HG02678 (cell line): ENCODE measurements around the gene PTPN13.

Experiments
- ATAC-seq: cut with Tn5 transposase; IDR thresholded peaks from one replicate; pipeline ENCODE4 v1.9.1; 2021; ENCODE audit warnings: mild to moderate bottlenecking, moderate library complexity; ENCODE audit not compliant: unreplicated experiment

Gene PTPN13

DNA sequence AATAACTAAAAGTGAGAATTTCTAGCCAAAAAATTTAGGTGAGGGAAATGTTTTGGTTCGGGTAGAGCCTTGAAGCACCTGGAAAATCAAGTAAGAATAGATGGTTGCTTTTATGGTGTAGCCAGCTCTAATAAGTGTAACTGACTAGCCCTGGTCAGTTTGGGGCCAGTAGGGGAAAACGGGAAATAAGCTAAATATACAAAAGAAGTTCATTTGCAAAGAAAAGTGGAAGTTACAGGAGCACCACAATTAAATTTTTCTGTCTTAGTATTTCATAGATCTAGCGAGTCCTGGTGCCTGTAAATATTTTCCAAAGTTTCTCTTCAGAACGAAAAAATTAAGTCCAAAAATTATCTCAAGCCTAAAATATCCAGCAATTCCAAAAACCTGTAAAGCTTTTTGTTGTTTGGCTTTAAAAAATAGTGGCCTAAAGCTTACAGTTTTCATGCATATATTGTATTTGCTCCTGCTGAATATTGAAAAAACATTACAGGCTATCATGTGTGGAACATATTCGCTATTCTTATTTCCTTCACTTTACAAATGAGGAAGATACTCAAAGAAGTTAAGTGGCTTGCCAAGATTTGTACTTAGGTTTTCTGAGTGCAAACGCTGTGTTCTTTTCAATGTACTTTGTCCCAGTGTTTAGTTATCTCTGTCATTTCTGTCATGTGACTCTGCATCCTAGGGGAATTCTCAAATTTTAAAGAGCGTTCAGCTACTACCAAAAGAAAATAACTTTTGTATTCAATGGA, 7.3 kb upstream of the PTPN13 start:
- no peak for ATAC-seq

DNA sequence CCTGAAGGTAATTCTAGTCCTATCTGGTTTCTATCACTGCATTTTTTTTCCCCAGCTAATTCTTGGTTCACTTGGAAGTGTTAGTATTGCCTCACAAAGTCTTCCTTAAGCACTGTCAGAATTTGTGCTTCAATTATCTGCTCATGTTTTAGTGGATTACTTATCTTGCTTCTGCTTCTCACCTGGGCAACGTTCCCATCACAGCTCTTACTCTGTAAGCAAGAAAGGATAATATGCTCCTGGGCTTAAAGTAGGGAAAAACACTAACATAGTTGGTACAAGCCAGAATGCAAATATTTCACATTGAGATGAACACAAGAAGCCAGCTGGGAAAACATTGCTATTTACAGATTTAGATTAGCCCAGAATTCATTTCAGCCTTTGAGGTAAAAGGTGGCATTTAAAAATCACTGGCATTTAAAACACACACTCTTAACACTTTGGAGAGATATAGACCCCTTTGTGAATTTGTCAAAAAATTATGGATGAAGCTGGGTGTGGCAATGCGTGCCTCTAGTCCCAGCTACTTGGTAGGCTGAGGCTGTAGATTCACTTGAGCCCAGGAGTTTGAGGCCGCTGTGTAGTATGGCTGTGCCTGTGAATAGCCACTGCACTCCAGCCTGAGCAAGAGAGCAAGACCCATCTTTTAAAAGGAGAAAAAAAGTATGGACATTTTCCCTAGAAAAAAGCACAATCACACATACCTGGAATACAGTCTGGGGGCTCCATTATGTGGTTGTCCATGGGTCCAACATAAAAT, 6.6 kb upstream of the PTPN13 start:
- ATAC-seq: no peak

DNA sequence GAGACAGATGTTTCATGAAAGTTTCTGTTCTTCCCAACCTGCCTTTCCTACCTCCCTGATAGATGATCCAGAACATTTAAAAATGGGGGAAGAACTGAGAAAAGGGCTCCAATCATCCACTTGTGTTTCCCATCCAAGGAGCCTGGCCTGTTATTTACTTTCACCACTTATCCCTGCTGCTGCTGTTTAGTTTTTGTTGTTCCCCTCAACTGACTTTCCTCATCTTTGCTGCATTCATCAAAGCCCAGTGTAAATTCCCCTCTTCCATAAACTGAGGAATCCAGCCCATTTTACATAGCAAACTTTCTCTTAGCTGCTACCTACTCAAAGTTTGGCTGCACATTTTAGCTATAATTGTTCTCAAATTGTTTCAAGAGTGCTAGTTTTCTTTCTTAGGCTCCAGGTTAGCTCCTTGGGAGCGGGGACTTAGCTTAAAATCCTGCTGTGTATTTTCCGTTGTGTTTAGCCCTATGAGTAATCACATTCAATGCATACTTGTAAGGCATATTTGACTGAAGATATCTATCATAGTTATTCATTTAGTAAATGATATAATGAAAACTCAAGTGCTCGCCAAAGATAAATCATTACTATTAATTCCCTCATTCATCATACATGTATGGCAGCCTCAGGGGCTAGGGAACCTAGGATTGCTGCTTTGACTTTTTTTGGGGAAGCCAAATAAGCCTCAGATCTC, 1.4 kb upstream of the PTPN13 start:
- no peak for ATAC-seq

DNA sequence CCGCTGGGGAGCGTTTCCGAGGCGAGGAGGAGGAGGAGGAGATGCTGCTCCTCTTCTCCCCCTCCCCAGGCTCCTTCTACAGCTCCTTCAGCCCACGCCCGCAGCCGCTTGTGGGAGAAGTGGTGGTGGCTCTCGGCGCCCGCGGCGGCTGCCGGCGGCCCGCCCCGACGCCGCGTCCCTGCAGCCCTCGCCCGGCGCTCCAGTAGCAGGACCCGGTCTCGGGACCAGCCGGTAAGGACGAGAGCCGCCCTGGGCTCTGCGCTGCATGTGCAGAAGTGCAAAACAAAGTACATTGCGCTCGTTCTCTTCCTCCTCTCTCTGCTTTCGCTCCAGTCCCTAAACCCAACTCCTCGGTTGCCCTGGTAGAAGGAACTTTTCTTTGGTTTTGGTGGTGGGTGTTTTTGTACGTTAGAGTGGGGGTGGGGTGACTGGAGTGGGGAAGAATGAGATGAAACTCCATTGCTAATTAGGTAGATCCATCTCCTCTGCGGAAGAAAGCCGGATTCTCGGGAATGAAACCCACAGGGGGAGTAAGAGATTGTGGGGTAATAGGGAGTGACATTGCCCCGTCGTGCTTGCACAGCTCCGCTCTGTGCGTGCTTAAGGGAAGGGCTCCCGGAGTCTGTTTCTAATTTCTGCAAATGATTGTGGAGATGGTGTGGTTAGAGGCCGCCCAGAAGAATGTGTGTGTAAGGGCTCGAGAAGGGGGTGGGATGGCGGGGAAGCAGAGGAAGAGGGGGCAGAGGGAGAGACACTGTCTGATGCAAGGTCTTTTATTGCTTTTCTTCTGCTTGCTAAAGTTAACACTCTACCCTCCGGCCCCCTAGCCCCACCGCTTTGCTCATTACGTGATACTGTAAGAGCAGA, 677 bp downstream of the PTPN13 start:
- ATAC-seq: peak; percentile 29

DNA sequence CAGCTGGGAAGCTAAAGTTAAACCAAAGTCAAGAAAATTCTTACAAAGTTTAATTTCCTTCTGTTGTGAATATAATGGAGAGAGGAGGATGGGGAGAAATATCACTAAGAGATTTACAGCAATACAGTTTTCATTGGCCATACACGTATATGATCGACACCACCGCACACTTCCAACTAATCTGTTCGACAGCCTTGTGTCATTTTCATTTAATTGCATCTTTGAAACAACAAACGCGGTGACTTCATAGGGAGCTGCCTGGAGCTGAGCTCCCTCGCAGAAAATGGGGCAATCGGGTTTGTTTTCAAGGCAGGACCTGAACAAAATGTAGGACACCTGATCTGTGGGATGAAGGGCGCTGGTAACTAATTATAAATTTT, 1.3 kb downstream of the PTPN13 start:
- ATAC-seq: no peak

DNA sequence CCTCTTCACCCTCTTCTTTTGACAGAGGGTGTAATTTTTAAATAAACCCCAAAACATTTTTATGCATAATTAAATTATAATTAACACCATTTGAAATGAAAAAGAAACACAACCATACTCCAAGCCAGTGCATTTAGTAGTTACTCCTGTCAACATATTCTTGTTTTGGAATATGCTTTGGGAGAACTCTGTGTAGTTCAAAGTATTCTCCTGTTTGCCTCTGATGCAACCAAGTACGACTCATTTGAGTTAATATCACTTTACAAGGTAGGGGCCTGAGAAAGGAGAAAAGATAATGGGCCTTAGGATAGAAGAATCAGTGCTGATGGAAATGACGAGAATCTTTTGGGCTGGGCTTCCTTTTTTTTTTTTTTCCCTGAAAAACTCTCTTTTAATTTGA, 2.7 kb downstream of the PTPN13 start:
- ATAC-seq: no peak

DNA sequence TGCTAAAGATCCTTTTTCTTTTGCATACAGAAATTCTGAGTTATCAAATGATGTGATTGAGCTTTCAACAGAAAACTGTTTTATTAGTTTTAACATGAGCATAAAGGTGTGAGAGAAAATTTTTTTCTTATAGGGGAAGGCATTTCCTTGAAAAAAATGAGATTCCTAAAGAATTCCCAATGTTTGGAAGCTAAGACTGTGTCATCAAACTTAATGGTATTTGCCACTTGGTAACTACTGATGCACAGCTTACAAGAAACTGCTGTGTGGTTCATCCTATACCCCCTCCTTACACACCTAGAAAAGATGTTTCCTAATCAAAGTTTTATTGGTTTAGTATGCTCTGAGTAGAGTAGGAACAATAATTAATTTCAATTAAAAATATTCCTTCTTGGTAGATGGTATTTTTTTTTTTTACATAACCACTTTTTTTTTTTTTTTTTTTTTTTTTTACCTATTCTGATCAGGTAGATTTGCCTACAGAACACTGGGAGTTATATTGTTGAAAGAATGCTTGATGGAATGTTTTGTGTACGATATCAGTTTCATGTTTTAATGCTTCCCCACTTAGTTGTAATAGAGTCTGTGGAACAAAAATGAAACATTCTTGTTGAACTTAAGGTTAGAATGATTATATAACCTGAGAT, 6.0 kb downstream of the PTPN13 start:
- no peak for ATAC-seq

DNA sequence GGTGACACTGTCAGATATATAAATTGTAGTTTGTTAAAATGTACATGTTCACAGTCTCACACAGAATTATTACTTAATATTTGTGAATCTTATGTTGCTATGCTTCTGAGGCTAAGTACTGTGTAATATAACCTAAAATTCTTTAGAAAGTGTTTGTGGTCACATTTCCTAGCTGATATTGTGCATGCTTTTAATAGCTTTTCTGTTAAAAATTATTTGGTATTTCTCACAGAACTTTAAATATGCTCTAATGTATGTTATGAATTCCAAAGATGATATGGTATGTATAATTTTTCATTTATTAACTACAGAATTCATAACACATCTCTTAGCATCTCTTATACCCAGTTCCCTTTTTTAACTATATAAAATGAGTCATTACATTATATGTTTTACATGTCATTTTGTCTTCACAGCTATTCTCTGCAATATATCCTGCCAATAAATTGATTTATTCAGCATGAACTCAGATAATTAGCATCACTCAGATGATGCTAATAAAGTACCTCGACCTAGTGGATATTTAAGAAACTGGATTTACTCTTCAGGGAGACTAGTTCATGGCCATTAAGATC, 9.3 kb downstream of the PTPN13 start:
- no peak for ATAC-seq

DNA sequence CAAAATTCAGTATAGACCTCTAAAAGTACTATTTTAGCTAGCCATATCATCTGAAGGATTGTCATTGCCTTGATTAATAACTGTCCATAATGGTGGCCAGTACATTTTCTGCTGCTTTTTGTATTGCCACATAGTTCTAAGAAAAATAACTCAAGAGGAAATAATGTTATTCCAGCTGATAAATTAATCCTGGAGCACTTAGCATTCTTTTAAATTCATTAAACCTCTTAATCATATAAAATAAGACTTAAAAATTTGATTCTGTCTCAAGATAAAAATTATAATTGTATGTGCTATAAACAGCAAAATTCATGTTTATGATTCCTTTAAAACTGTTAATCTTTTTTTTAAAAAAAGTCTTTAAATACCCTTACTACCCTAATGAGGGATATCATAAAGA, 12.7 kb downstream of the PTPN13 start:
- ATAC-seq: no peak

DNA sequence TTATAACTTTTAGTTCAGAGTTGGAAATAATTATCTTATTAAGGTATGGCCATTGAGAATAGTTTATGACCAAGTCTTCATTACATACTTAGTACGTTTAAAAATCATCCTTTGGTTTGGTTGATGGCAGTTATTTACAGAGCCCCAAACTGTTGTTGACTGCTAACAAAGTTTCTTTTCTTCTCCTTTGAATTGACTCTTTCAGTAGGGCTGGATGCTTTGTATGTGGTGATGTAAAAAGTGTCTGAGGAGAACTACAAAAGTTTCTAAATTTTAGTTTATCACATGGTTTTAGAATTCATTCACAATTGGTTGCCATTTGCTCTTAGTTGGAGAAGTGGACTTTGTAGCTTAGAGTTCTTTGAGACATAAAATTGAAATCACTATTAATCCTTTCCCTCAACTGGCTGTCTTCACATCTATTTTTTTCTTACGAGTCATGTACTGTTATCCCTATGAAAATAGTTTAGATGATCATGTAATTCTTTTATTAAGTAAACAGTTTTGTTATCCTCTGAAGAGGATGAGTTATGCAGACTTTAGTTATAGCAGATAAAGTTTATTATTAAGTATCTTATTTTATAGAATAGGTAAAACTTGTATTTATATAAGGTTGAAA, 14.8 kb downstream of the PTPN13 start:
- ATAC-seq: no peak

DNA sequence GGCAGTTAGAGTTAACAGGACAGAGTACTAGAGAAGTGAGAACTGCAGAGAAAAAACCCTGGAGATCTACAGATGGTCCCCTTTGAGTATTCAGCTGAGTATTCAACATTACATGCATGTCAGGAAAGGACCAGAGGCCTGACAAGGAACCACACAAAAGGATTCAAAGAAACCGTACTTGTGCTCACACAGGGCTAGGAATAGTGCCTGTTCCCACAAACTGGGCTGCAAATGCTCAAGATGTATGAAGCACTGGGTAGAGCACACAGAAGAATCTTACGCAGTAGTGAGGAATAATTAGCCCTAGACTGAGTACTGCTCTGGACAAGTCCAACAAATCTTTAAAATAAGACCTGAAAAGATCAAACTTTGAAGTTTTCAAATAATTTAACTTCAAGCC, 17.6 kb downstream of the PTPN13 start:
- no peak for ATAC-seq

DNA sequence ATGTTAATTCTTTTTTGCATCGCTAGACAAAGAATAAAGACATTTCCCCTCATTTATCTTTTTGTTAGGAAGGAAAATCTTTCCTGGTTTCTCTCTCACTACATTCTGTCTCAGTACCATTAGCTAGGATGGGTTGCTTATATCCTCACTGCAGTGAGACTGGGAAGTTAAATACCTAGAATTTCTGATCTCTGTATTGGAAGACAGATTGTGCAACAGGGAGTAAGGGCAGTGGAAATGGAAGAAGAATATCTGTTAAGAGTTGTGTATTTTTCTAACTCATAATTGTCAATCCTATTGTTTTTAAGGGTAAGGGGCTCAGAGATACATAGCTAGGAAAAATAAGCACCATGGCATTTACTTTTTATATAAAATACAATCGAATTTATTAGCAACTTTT, 19.6 kb downstream of the PTPN13 start:
- no peak for ATAC-seq

DNA sequence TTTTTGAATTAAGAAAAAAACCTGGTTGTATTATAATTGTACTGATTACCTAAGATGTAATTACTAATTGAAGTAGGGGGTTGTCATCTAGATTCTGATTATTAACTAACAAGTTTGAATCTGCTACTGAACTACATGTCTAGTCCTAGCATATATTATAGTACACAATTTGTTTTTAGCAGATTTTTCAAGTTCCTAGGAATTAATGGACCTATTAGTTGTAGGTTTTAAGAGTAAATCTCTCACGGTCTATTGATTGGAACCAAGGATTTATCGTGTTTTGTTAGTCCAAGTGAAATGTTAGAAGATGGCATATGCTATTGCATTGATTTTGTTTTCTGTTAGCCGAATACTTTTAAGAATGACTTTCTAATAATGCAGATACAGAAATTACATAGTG, 20.8 kb downstream of the PTPN13 start:
- no peak for ATAC-seq

DNA sequence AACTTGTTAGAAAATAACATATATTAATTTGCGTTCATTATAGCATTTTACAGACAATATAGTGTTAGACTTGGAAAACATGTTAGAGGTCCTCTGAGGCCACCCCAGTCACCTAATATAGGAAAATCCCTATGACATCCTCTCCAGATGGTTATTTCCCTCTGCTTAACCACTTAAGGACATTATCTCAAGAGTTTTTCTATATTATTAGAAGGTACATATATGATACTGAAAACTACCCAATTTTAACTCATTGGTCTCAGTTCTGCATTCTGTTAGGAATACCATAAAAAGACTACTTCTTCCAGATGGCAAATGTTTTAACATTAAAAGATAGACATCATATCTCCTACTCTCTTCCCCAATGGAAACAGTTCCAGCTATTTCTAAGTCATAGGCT, 21.4 kb downstream of the PTPN13 start:
- no peak for ATAC-seq

DNA sequence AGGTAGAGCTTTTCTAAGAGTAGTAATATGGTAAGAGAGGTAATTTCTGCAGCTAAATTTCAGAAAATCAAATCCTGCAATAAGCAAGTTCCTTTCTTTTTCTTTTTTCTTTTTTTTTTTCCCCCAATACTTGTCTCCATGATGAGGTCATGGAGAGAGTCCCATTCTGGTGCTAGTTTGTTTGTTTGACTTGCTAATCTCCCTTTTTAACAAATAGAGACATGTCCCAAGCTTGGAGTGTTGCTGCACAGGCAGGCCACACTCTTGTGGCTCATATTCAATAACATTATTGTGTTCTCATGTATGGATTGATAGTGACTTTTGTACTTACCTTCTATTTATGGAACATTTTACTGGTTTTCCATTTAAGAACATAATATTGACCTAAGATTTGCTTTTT, 25.5 kb downstream of the PTPN13 start:
- ATAC-seq: no peak

DNA sequence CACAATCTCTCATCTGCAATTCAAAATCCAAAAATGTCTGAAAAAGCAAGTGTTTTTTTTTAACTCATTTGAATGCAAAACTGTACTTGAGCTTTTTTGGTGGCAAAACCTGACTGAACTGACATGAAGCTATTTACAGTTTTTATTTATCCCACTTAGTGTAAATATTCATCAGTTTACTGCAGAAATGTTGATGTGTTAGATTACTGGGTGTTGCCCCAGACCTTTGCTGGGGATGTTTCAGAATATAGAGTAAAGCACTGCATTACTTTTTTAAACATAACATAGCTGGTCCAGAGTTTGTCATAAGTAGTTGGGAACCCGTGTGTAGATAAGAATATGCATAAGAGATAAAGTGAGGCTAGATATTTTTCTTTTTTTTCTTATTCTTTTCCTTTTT, 27.3 kb downstream of the PTPN13 start:
- no peak for ATAC-seq

DNA sequence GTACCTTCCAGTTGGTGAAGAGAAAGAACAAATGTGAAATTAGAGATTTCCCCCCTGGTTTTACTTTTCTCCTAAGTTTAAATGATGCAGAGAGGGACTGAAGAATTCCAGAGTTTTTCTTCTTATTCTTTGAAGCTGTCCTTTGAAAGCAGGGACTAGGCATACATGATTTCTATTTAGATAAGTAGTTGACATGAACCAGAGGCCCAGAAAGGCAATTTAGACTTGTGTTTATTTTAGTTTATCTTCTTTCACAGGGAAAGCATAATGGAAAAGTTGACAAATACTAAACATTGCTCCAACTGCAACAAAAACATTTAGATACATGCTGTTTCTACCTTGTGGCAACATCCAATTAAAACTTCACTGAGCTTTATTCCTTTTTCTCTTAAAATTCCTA, 32.0 kb downstream of the PTPN13 start:
- ATAC-seq: no peak

DNA sequence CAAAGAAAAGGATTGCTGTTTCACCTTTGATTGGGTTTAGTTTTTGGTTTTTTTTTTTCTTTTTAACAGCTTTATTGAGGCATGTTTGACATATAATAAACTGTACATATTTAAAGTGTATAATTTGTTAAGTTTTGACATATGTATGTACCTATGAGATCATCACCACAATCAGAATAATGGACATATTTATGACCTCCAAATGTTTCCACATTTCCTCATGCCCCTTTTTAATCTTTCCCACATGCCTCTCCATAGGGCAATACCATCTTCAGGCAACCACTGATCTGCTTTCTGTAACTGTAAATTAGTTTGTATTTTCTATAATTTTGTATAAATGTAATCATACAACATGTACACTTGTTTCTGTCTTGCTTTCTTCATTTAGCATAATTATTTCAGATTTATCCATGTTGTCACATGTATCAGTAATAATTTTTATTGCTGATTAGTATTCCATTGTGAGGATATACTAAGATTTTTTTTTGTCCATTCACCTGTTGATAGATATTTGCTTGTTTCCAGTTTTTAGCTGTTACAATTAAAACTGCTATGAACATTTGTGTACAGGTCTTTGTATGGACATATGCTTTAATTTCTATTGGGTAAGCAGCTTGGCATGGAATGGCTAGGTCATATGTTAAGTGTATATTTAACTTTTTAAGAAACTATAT, 33.5 kb downstream of the PTPN13 start:
- ATAC-seq: no peak

DNA sequence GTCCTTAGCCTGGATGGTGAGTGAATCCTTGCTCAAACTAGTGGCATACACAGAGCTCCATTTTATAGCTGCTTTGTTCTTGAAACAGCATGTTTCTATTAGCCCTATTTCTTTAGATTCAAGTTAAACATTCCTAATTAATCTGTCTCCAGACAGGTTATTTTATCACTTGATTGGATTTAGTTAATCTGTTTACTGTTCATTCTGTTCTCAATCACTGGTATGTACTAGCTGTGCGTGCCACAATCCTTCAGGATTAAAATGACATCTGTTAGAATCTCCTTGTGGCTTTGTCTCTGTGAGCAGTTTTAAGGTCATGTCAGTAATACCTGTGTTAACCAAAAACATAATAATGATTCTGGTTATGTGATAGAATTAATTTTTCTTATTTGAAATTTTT, 36.5 kb downstream of the PTPN13 start:
- no peak for ATAC-seq
